HepG2 (cell line): Measurements from ENCODE around the gene NPHS1. TPM values are rescaled to one million over a fixed set of nuclear protein-coding genes. Genes with fewer than 3 reads are reported as not detected.

Experiments
- ADNP ChIP-seq: sonication (generic); formaldehyde crosslinking; IDR thresholded peaks from 2 replicates; pipeline ENCODE4 v1.4.0; 2020; ENCODE audit warnings: missing genetic modification reagents
- ATRX ChIP-seq: sonication (generic); formaldehyde crosslinking; IDR thresholded peaks from 2 replicates; pipeline ENCODE4 v1.4.0; 2020; ENCODE audit warnings: missing genetic modification reagents, borderline replicate concordance
- CREB1 ChIP-seq, 2 experiments: fragments of 450-650 bp in 1 of 2; IDR thresholded peaks; 2 replicates each; pipeline ENCODE4 v1.6.1; 2016 to 2017; ENCODE audit warnings: control low read depth in 1 of 2, mild to moderate bottlenecking in 1 of 2, missing compliant biosample characterization in 1 of 2, missing genetic modification characterization in 1 of 2
- E2F1 ChIP-seq: sonication (generic); formaldehyde crosslinking; IDR thresholded peaks from 2 replicates; pipeline ENCODE4 v1.5.0; 2020; ENCODE audit warnings: missing genetic modification reagents
- FOXO1 ChIP-seq: sonication (generic); formaldehyde crosslinking; IDR thresholded peaks from 2 replicates; pipeline ENCODE4 v1.4.0; 2020; ENCODE audit warnings: missing genetic modification reagents
- HOXA3 ChIP-seq: sonication (generic); formaldehyde crosslinking; IDR thresholded peaks from 2 replicates; pipeline ENCODE4 v1.5.0; 2020; ENCODE audit warnings: missing genetic modification reagents
- JUNB ChIP-seq: sonication (generic); formaldehyde crosslinking; IDR thresholded peaks from 2 replicates; pipeline ENCODE4 v1.8.0; 2022; ENCODE audit warnings: missing genetic modification reagents, mild to moderate bottlenecking, borderline replicate concordance
- KLF13 ChIP-seq: sonication (generic); formaldehyde crosslinking; IDR thresholded peaks from 2 replicates; pipeline ENCODE4 v1.4.0; 2020; ENCODE audit warnings: mild to moderate bottlenecking, missing genetic modification reagents
- MEIS2 ChIP-seq: sonication (generic); formaldehyde crosslinking; IDR thresholded peaks from 2 replicates; pipeline ENCODE4 v1.9.0; 2021; ENCODE audit warnings: mild to moderate bottlenecking, missing genetic modification reagents
- RBFOX2 ChIP-seq: fragments of 200-400 bp; formaldehyde crosslinking; IDR thresholded peaks from 2 replicates; pipeline ENCODE4 v1.6.1; 2017; ENCODE audit warnings: low read depth, mild to moderate bottlenecking, low read length
- SNRNP70 ChIP-seq: fragments of 200-400 bp; formaldehyde crosslinking; IDR thresholded peaks from 2 replicates; pipeline ENCODE4 v1.6.1; 2017; ENCODE audit warnings: mild to moderate bottlenecking, low read depth, low read length, moderate library complexity
- SOX5 ChIP-seq: IDR thresholded peaks from 2 replicates; pipeline ENCODE4 v1.6.1; 2016; ENCODE audit warnings: borderline replicate concordance
- TBL1XR1 ChIP-seq: fragments of 150-350 bp; IDR thresholded peaks from 2 replicates; pipeline ENCODE4 v1.6.1; 2014; ENCODE audit warnings: borderline replicate concordance, low read length; ENCODE audit not compliant: partially characterized antibody
- ZNF549 ChIP-seq: sonication (generic); formaldehyde crosslinking; IDR thresholded peaks from 2 replicates; pipeline ENCODE4 v1.5.0; 2020; ENCODE audit warnings: missing genetic modification reagents
- ZNF614 ChIP-seq: IDR thresholded peaks from 2 replicates; pipeline ENCODE4 v1.6.1; 2018; ENCODE audit warnings: missing biosample characterization, missing genetic modification reagents, inconsistent platforms, borderline replicate concordance
- ZNF792 ChIP-seq: IDR thresholded peaks from 2 replicates; pipeline ENCODE4 v1.6.1; 2016
- polyA plus RNA-seq, 8 experiments: library from polyadenylated mRNA; depleted of rRNA in 3 of 8; stranded (reverse) in 7 of 8; unstranded in 1 of 8; fragments of >200 nt; fragmentation: Illumina TruSeq in 4 of 8; extraction: Trizol in 4 of 8; gene quantifications; 2 replicates each; pipeline versions ENCODE4 v1.2.1 to v1.2.3, GENCODE V29; 2011 to 2016; ENCODE audit warnings: low read depth in 4 of 8, missing spikeins in 1 of 8, mixed read lengths in 1 of 8; ENCODE audit not compliant: insufficient read depth in 1 of 8
- total RNA-seq, 5 experiments: library from RNA; depleted of rRNA; stranded (reverse); fragments of >200 nt; fragmentation: Illumina TruSeq; extraction: Trizol; gene quantifications; 2 replicates each; pipeline ENCODE4 v1.2.3, GENCODE V29; 2016; ENCODE audit warnings: low read depth in 1 of 5
- TF ChIP-seq, protein P1 (sequence below): sonication (generic); formaldehyde crosslinking; IDR thresholded peaks from 2 replicates; pipeline ENCODE4; 2020; ENCODE audit warnings: missing genetic modification reagents, mild to moderate bottlenecking, borderline replicate concordance
- TF ChIP-seq, protein P2 (sequence below): sonication (generic); formaldehyde crosslinking; IDR thresholded peaks from 2 replicates; pipeline ENCODE4 v1.4.0; 2020; ENCODE audit warnings: missing genetic modification reagents
- TF ChIP-seq, protein P3 (sequence below): sonication (generic); formaldehyde crosslinking; IDR thresholded peaks from 2 replicates; pipeline ENCODE4 v1.5.1; 2020; ENCODE audit warnings: mild to moderate bottlenecking, missing genetic modification reagents, moderate library complexity
- TF ChIP-seq, protein P4 (sequence below): sonication (generic); formaldehyde crosslinking; IDR thresholded peaks from 2 replicates; pipeline ENCODE4 v1.4.0; 2020; ENCODE audit warnings: missing genetic modification reagents

NPHS1 gene
- total and polyA plus RNA-seq, 2 of the 13 experiments (the other 11 are each of a cell fraction or from before 2014, with no cell fraction given): not detected

GRCh38 chr19:35811317-35812219 is 40.7 kb downstream of the NPHS1 start (continued):
- TF ChIP-seq ATRX (no peak), TBL1XR1 (no peak), ZNF549 (CRISPR knock-in tag) (no peak), CREB1 (IDR thresholded peaks at IDR 0.05) (no peak), CREB1 (CRISPR knock-in tag; IDR thresholded peaks at IDR 0.05) (no peak), FOXO1 (CRISPR knock-in tag) (no peak), JUNB (CRISPR knock-in tag) (no peak), E2F1 (CRISPR knock-in tag) (no peak), ADNP (CRISPR knock-in tag) (no peak), SNRNP70 (no peak), KLF13 (CRISPR knock-in tag) (no peak), MEIS2 (CRISPR knock-in tag) (no peak), ZNF614 (CRISPR knock-in tag) (no peak), SOX5 (CRISPR knock-in tag) (no peak), RBFOX2 (no peak), HOXA3 (CRISPR knock-in tag) (0 out of 2 replicates have a peak, but pooled peaks have one; percentile 23), ZNF792 (no peak)
- TF ChIP-seq, protein P1, sequence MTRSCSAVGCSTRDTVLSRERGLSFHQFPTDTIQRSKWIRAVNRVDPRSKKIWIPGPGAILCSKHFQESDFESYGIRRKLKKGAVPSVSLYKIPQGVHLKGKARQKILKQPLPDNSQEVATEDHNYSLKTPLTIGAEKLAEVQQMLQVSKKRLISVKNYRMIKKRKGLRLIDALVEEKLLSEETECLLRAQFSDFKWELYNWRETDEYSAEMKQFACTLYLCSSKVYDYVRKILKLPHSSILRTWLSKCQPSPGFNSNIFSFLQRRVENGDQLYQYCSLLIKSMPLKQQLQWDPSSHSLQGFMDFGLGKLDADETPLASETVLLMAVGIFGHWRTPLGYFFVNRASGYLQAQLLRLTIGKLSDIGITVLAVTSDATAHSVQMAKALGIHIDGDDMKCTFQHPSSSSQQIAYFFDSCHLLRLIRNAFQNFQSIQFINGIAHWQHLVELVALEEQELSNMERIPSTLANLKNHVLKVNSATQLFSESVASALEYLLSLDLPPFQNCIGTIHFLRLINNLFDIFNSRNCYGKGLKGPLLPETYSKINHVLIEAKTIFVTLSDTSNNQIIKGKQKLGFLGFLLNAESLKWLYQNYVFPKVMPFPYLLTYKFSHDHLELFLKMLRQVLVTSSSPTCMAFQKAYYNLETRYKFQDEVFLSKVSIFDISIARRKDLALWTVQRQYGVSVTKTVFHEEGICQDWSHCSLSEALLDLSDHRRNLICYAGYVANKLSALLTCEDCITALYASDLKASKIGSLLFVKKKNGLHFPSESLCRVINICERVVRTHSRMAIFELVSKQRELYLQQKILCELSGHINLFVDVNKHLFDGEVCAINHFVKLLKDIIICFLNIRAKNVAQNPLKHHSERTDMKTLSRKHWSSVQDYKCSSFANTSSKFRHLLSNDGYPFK: peak; percentile 25; the same call in 1 of the 2 replicates
- TF ChIP-seq, protein P2, sequence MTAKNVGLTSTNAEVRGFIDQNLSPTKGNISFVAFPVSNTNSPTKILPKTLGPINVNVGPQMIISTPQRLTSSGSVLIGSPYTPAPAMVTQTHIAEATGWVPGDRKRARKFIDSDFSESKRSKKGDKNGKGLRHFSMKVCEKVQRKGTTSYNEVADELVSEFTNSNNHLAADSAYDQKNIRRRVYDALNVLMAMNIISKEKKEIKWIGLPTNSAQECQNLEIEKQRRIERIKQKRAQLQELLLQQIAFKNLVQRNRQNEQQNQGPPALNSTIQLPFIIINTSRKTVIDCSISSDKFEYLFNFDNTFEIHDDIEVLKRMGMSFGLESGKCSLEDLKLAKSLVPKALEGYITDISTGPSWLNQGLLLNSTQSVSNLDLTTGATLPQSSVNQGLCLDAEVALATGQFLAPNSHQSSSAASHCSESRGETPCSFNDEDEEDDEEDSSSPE: no peak
- TF ChIP-seq, protein P3, sequence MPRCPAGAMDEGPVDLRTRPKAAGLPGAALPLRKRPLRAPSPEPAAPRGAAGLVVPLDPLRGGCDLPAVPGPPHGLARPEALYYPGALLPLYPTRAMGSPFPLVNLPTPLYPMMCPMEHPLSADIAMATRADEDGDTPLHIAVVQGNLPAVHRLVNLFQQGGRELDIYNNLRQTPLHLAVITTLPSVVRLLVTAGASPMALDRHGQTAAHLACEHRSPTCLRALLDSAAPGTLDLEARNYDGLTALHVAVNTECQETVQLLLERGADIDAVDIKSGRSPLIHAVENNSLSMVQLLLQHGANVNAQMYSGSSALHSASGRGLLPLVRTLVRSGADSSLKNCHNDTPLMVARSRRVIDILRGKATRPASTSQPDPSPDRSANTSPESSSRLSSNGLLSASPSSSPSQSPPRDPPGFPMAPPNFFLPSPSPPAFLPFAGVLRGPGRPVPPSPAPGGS (CRISPR knock-in tag): peak; percentile 6; the same call in 1 of the 2 replicates
- TF ChIP-seq, protein P4, sequence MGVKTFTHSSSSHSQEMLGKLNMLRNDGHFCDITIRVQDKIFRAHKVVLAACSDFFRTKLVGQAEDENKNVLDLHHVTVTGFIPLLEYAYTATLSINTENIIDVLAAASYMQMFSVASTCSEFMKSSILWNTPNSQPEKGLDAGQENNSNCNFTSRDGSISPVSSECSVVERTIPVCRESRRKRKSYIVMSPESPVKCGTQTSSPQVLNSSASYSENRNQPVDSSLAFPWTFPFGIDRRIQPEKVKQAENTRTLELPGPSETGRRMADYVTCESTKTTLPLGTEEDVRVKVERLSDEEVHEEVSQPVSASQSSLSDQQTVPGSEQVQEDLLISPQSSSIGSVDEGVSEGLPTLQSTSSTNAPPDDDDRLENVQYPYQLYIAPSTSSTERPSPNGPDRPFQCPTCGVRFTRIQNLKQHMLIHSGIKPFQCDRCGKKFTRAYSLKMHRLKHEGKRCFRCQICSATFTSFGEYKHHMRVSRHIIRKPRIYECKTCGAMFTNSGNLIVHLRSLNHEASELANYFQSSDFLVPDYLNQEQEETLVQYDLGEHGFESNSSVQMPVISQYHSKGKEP (CRISPR knock-in tag): no peak
